Neural progenitor cell (in vitro differentiated cells): Measurements from ENCODE around the gene PLEKHA6. TPM values are rescaled to one million over a fixed set of nuclear protein-coding genes. Genes with fewer than 3 reads are reported as not detected.

Source experiments
- DNase-seq: peaks from one replicate; pipeline ENCODE4 v3.0.0-alpha.2; 2016; ENCODE audit warnings: low spot score
- H2AFZ ChIP-seq: fragments of 200-600 bp; sonication (generic); replicated peaks from 2 replicates; pipeline ENCODE4 v1.6.1; 2016; ENCODE audit warnings: antibody characterized with exemption
- H3F3A ChIP-seq: fragments of 200-600 bp; sonication (generic); 2 replicates; pipeline ENCODE4 v1.6.1; 2016; ENCODE audit warnings: antibody characterized with exemption, low read depth
- H3K27ac ChIP-seq: fragments of 200-600 bp; sonication (generic); 2 replicates; pipeline ENCODE4 v1.5.1; 2016; ENCODE audit warnings: mild to moderate bottlenecking
- H3K27me3 ChIP-seq: fragments of 200-600 bp; sonication (generic); 2 replicates; pipeline ENCODE4 v1.6.1; 2016; ENCODE audit warnings: mild to moderate bottlenecking, moderate library complexity
- H3K36me3 ChIP-seq: fragments of 200-600 bp; sonication (generic); 2 replicates; pipeline ENCODE4 v1.5.1; 2016
- H3K4me1 ChIP-seq: fragments of 200-600 bp; sonication (generic); 2 replicates; pipeline ENCODE4 v1.6.1; 2016; ENCODE audit warnings: mixed run types
- H3K4me2 ChIP-seq: fragments of 200-600 bp; sonication (generic); 2 replicates; pipeline ENCODE4 v1.6.1; 2016
- H3K4me3 ChIP-seq: fragments of 200-600 bp; sonication (generic); 2 replicates; pipeline ENCODE4 v1.5.1; 2016
- H3K79me2 ChIP-seq: fragments of 200-600 bp; sonication (generic); 2 replicates; pipeline ENCODE4 v1.6.1; 2016; ENCODE audit warnings: low read depth
- H3K9ac ChIP-seq: fragments of 200-600 bp; sonication (generic); 2 replicates; pipeline ENCODE4 v1.6.1; 2016
- H3K9me3 ChIP-seq: fragments of 200-600 bp; sonication (generic); 2 replicates; pipeline ENCODE4 v1.5.1; 2016; ENCODE audit warnings: low read depth
- H4K20me1 ChIP-seq: fragments of 200-600 bp; sonication (generic); 2 replicates; pipeline ENCODE4 v1.6.1; 2016; ENCODE audit warnings: low read depth
- H3K27ac Mint-ChIP-seq: 3 replicates; pipeline ENCODE4 v1.8.0; 2021; ENCODE audit warnings: mixed read lengths
- H3K27me3 Mint-ChIP-seq: 2 replicates; pipeline ENCODE4 v1.8.0; 2022; ENCODE audit warnings: low read depth, mild to moderate bottlenecking, inconsistent platforms, moderate library complexity, mixed read lengths; ENCODE audit not compliant: insufficient read depth
- H3K36me3 Mint-ChIP-seq: 3 replicates; pipeline ENCODE4 v1.8.0; 2021; ENCODE audit warnings: mixed read lengths
- H3K4me1 Mint-ChIP-seq: 3 replicates; pipeline ENCODE4 v1.8.0; 2021; ENCODE audit warnings: mixed read lengths
- H3K4me3 Mint-ChIP-seq: 3 replicates; pipeline ENCODE4 v1.8.0; 2021; ENCODE audit warnings: mild to moderate bottlenecking, moderate library complexity, mixed read lengths
- H3K9me3 Mint-ChIP-seq: 3 replicates; pipeline ENCODE4 v1.8.0; 2020; ENCODE audit warnings: mixed read lengths
- EZH2 ChIP-seq: fragments of 200-600 bp; sonication (generic); IDR thresholded peaks from 2 replicates; pipeline ENCODE4 v1.6.1; 2017; ENCODE audit warnings: antibody characterized with exemption, mild to moderate bottlenecking, moderate library complexity
- EZH2phosphoT487 ChIP-seq: fragments of 200-600 bp; sonication (generic); IDR thresholded peaks from 2 replicates; pipeline ENCODE4 v1.6.1; 2017; ENCODE audit warnings: antibody characterized with exemption
- total RNA-seq: library from RNA; depleted of rRNA; stranded (reverse); fragments of >200 nt; gene quantifications from 2 replicates; pipeline ENCODE4 v1.2.3, GENCODE V29; 2015; ENCODE audit warnings: low replicate concordance
- TF ChIP-seq, protein P1 (sequence below): fragments of 200-600 bp; sonication (generic); IDR thresholded peaks from 2 replicates; pipeline ENCODE4 v1.5.1; 2017; ENCODE audit warnings: antibody characterized with exemption, mild to moderate bottlenecking

Gene PLEKHA6
- total RNA-seq, 1 donor from 2014 or later = 0.58 TPM

- no peak overlapping the region for H2AFZ ChIP-seq
- H3K4me2 ChIP-seq = no peak overlapping the region
- Mint-ChIP-seq H3K4me1 (peaks cover 31% of the 10 kb centered on the region), H3K27ac (no peak overlapping the region), H3K9me3 (no peaks in the 10 kb centered on the region), H3K36me3 (peaks cover 19% of the 10 kb centered on the region), H3K4me3 (no peak overlapping the region), H3K27me3 (peaks cover 8% of the 10 kb centered on the region)
- no peaks in the 10 kb centered on the region for H4K20me1 ChIP-seq
- no peak for DNase-seq
- H3K27me3 ChIP-seq = no peaks in the 10 kb centered on the region
- H3K9me3 ChIP-seq = no peaks in the 10 kb centered on the region
- peaks cover 12% of the 10 kb centered on the region for H3F3A ChIP-seq
- H3K4me1 ChIP-seq = peaks cover 19% of the 10 kb centered on the region
- no peaks in the 10 kb centered on the region for H3K36me3 ChIP-seq
- no peak overlapping the region for H3K9ac ChIP-seq
- no peaks in the 10 kb centered on the region for H3K79me2 ChIP-seq
- no peak overlapping the region for H3K4me3 ChIP-seq
- H3K27ac ChIP-seq = no peak overlapping the region
- TF ChIP-seq EZH2 = no peak
- TF ChIP-seq, protein P1, sequence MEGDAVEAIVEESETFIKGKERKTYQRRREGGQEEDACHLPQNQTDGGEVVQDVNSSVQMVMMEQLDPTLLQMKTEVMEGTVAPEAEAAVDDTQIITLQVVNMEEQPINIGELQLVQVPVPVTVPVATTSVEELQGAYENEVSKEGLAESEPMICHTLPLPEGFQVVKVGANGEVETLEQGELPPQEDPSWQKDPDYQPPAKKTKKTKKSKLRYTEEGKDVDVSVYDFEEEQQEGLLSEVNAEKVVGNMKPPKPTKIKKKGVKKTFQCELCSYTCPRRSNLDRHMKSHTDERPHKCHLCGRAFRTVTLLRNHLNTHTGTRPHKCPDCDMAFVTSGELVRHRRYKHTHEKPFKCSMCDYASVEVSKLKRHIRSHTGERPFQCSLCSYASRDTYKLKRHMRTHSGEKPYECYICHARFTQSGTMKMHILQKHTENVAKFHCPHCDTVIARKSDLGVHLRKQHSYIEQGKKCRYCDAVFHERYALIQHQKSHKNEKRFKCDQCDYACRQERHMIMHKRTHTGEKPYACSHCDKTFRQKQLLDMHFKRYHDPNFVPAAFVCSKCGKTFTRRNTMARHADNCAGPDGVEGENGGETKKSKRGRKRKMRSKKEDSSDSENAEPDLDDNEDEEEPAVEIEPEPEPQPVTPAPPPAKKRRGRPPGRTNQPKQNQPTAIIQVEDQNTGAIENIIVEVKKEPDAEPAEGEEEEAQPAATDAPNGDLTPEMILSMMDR = no peak
- TF ChIP-seq EZH2phosphoT487 = no peak
These were observed 42.6 kb downstream of the PLEKHA6 start for GRCh38 chr1:204317170-204317569.

GRCh38 chr1:204316164-204316563 lies 43.6 kb downstream of the PLEKHA6 start:
- peaks cover 22% of the 10 kb centered on the region for H3K36me3 Mint-ChIP-seq
- H3K4me3 Mint-ChIP-seq = no peak overlapping the region
- no peaks in the 10 kb centered on the region for H3K9me3 Mint-ChIP-seq
- H3K4me2 ChIP-seq = no peak overlapping the region
- H3K4me1 ChIP-seq = peaks cover 9% of the 10 kb centered on the region
- H3K4me3 ChIP-seq = no peak overlapping the region
- H3K27me3 Mint-ChIP-seq = peaks cover 8% of the 10 kb centered on the region
- no peak overlapping the region for H2AFZ ChIP-seq
- H3K4me1 Mint-ChIP-seq = peaks cover 23% of the 10 kb centered on the region
- H3K27ac ChIP-seq = no peak overlapping the region
- no peaks in the 10 kb centered on the region for H3K79me2 ChIP-seq
- H4K20me1 ChIP-seq = no peaks in the 10 kb centered on the region
- no peaks in the 10 kb centered on the region for H3K36me3 ChIP-seq
- no peaks in the 10 kb centered on the region for H3K27me3 ChIP-seq
- TF ChIP-seq EZH2 (no peak), EZH2phosphoT487 (no peak)
- TF ChIP-seq, protein P1 = no peak
- peaks cover 2% of the 10 kb centered on the region for H3F3A ChIP-seq
- no peaks in the 10 kb centered on the region for H3K9me3 ChIP-seq
- H3K9ac ChIP-seq = no peak overlapping the region
- H3K27ac Mint-ChIP-seq = no peak overlapping the region
- DNase-seq = no peak

GRCh38 chr1:204314893-204315658 lies 44.7 kb downstream of the PLEKHA6 start:
- H3K4me3 Mint-ChIP-seq = no peak overlapping the region
- no peak overlapping the region for H3K27ac Mint-ChIP-seq
- H3K27me3 Mint-ChIP-seq = peaks cover 8% of the 10 kb centered on the region
- peaks cover 24% of the 10 kb centered on the region for H3K36me3 Mint-ChIP-seq
- Histone ChIP-seq H4K20me1 (no peaks in the 10 kb centered on the region), H3K4me1 (peaks cover 7% of the 10 kb centered on the region), H3K9ac (no peak overlapping the region), H2AFZ (no peak overlapping the region), H3K4me3 (no peak overlapping the region), H3F3A (no peaks in the 10 kb centered on the region), H3K4me2 (no peak overlapping the region), H3K27ac (no peak overlapping the region), H3K27me3 (no peaks in the 10 kb centered on the region), H3K36me3 (no peaks in the 10 kb centered on the region), H3K9me3 (no peaks in the 10 kb centered on the region), H3K79me2 (no peaks in the 10 kb centered on the region)
- no peak for DNase-seq
- H3K4me1 Mint-ChIP-seq = peaks cover 25% of the 10 kb centered on the region
- no peaks in the 10 kb centered on the region for H3K9me3 Mint-ChIP-seq
- TF ChIP-seq EZH2phosphoT487 (no peak), EZH2 (no peak)
- TF ChIP-seq, protein P1 = no peak
